OCI-LY3 (cell line): ENCODE data around the gene HOXD3.
A peak's percentile ranks its signal among the peaks of the same experiment; 100 is the strongest.

Experiments used
- H2AFZ ChIP-seq: fragments of 200-600, 300-600 bp; shearing (Covaris generic); 2 replicates; pipeline ENCODE4 v1.6.0; 2014; ENCODE audit warnings: antibody characterized with exemption, low read depth, low read length
- H3K27ac ChIP-seq: fragments of 200-600, 300-600 bp; sonication (generic); 2 replicates; pipeline ENCODE4 v1.5.1; 2014; ENCODE audit warnings: mild to moderate bottlenecking, low read length, moderate library complexity, mixed read lengths
- H3K27me3 ChIP-seq: fragments of 200-600, 300-600 bp; sonication (generic); 2 replicates; pipeline ENCODE4 v1.6.1; 2014; ENCODE audit warnings: low read depth, low read length, mixed read lengths
- H3K36me3 ChIP-seq: fragments of 200-600, 300-600 bp; sonication (generic); replicated peaks from 2 replicates; pipeline ENCODE3; 2014; ENCODE audit warnings: low read depth, low read length, mixed read lengths
- H3K4me1 ChIP-seq: fragments of 300-600, 200-600 bp; sonication (generic); 2 replicates; pipeline ENCODE4 v1.6.1; 2014; ENCODE audit warnings: low read length, mixed read lengths
- H3K4me2 ChIP-seq: fragments of 200-600, 300-600 bp; sonication (generic); 2 replicates; pipeline ENCODE4 v1.6.1; 2014; ENCODE audit warnings: low read length, mixed read lengths
- H3K4me3 ChIP-seq: fragments of 300-600, 200-600 bp; sonication (generic); 2 replicates; pipeline ENCODE4 v1.5.1; 2014; ENCODE audit warnings: antibody characterized with exemption, mild to moderate bottlenecking, low read length, moderate library complexity
- H3K79me2 ChIP-seq: fragments of 300-600, 200-600 bp; shearing (Covaris generic); 2 replicates; pipeline ENCODE4 v1.6.1; 2014; ENCODE audit warnings: mild to moderate bottlenecking, low read length, mixed read lengths
- H3K9ac ChIP-seq: fragments of 300-600, 200-600 bp; shearing (Covaris generic); 2 replicates; pipeline ENCODE4 v1.6.0; 2014; ENCODE audit warnings: mild to moderate bottlenecking, low read length, moderate library complexity
- H3K9me3 ChIP-seq: fragments of 200-600, 300-600 bp; shearing (Covaris generic); 2 replicates; pipeline ENCODE4 v1.6.1; 2014; ENCODE audit warnings: low read length, mixed read lengths; ENCODE audit not compliant: insufficient read depth
- H4K20me1 ChIP-seq: fragments of 200-600, 300-600 bp; sonication (generic); 2 replicates; pipeline ENCODE4 v1.6.1; 2016; ENCODE audit warnings: low read length, mixed read lengths; ENCODE audit not compliant: insufficient read depth
- EZH2phosphoT487 ChIP-seq: fragments of 200-600 bp; shearing (Covaris generic); IDR thresholded peaks from 2 replicates; pipeline ENCODE4 v1.6.1; 2018; ENCODE audit warnings: antibody characterized with exemption, mixed run types, low read depth
- TF ChIP-seq, protein P1 (sequence below): fragments of 200-600, 300-600 bp; sonication (generic); IDR thresholded peaks from 2 replicates; pipeline ENCODE4 v1.5.1; 2014; ENCODE audit warnings: antibody characterized with exemption, low read length, low read depth

The HOXD3 gene

DNA sequence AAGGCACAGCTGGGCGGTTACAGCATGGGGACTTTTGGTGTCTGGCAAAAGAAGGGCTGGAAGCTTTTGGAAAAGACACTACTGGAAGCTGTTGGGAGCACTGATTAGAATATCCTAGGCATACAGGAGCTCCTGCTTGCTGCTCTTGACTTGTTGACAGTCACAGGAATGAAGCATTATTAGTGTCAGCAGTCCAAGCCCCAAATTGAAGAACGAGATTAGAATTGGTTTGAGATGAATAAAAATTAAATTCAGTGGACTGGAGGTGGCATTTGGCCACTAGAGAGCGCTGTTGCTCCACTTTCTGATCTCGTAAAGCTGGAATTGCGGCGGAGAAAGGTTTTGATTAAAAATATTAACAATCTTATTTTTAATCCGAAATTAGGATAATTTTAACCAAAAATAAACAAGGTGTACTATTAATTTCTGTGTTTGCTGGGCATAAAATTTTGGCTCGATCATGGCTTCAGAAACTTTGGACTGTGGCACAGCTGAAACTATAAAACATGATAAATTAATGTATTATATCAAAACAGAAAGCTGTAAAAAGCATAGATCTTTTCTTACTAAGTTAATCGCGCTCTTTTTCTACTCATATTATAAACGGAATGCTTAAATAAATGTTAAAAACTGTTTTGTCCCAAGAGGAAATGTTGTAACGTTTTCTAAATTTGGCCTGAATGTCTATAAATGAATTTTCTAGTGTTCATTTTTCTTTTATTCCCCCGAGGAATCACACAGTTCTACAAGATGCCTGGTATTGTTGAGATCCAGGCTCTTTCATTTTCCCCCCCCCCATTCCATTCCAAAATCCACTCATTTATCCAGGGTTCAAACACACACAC is 30.0 kb upstream of the HOXD3 start:
- Histone ChIP-seq H4K20me1 (no peaks in the 10 kb centered on the region), H3K4me3 (peak overlapping the region; percentile 33), H3K27me3 (no peaks in the 10 kb centered on the region), H3K27ac (no peak overlapping the region), H3K36me3 (no peaks in the 10 kb centered on the region), H3K4me1 (no peaks in the 10 kb centered on the region), H3K9me3 (no peaks in the 10 kb centered on the region), H3K4me2 (peak overlapping the region; percentile 35), H3K9ac (no peak overlapping the region), H3K79me2 (no peaks in the 10 kb centered on the region), H2AFZ (no peak overlapping the region)
- no peak for TF ChIP-seq EZH2phosphoT487
- TF ChIP-seq, protein P1, sequence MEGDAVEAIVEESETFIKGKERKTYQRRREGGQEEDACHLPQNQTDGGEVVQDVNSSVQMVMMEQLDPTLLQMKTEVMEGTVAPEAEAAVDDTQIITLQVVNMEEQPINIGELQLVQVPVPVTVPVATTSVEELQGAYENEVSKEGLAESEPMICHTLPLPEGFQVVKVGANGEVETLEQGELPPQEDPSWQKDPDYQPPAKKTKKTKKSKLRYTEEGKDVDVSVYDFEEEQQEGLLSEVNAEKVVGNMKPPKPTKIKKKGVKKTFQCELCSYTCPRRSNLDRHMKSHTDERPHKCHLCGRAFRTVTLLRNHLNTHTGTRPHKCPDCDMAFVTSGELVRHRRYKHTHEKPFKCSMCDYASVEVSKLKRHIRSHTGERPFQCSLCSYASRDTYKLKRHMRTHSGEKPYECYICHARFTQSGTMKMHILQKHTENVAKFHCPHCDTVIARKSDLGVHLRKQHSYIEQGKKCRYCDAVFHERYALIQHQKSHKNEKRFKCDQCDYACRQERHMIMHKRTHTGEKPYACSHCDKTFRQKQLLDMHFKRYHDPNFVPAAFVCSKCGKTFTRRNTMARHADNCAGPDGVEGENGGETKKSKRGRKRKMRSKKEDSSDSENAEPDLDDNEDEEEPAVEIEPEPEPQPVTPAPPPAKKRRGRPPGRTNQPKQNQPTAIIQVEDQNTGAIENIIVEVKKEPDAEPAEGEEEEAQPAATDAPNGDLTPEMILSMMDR = peak; percentile 84

DNA sequence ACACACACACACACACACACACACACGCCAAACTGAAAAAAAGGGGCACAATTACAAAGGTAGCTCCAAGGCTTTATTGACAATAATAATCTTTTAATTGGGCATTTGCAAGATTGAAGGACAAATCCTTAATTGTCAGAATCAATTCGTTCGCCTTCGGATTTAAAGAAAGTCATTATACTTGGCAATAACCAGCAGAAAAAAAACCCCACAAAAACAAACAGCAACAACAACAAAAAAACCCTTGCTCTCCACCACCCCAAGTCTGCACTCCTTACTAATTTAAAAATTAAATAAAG is 29.4 kb upstream of the HOXD3 start:
- Histone ChIP-seq H3K36me3 (no peaks in the 10 kb centered on the region), H3K27me3 (no peaks in the 10 kb centered on the region), H2AFZ (no peak overlapping the region), H3K79me2 (no peaks in the 10 kb centered on the region), H3K9me3 (no peaks in the 10 kb centered on the region), H4K20me1 (no peaks in the 10 kb centered on the region), H3K4me3 (no peak overlapping the region), H3K27ac (no peak overlapping the region), H3K9ac (no peak overlapping the region), H3K4me1 (no peaks in the 10 kb centered on the region), H3K4me2 (no peak overlapping the region)
- TF ChIP-seq, protein P1 = no peak
- no peak for TF ChIP-seq EZH2phosphoT487

DNA sequence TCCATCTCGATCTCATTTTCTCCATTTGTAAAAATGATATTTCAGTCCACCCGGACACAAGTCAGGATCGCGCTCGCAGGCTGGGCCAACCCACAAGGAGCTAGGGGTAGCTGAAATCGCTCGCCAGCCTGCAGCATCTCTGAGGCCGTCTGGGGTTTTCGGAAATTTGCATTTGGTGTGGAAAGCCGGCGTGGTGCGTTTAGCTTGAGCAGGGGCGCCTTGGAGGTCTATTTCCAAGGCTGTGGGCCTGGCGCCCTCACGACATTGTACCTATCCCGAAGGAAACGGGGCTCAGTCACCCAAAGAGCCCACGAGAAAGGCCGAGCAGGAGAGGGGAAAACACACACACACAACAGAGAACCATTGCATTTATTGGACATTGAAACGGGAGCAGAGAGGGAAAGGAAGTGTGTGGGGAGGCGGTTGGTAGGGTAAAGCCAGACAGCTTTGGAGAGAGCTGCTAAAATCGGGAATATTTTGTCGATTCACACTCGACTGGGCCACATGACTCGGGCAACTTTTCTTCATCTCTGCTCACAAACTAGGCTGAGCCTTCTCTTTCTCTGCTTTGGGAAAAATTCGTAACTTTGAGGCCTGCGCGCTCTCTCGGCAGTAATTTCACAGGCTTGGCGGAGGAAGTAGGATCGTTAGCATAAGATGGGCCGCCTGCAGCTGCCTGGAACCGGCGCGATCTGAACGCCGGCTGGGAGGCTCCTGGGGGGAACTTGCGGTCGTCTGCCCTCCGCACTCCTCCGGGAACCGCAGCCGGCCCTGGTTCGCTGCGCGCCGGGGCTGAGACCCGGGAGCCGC is 28.7 kb upstream of the HOXD3 start:
- no peaks in the 10 kb centered on the region for H3K4me1 ChIP-seq
- H4K20me1 ChIP-seq = no peaks in the 10 kb centered on the region
- no peak overlapping the region for H3K4me3 ChIP-seq
- no peaks in the 10 kb centered on the region for H3K9me3 ChIP-seq
- no peak overlapping the region for H2AFZ ChIP-seq
- no peak overlapping the region for H3K9ac ChIP-seq
- no peaks in the 10 kb centered on the region for H3K27me3 ChIP-seq
- H3K4me2 ChIP-seq = no peak overlapping the region
- H3K36me3 ChIP-seq = no peaks in the 10 kb centered on the region
- no peak overlapping the region for H3K27ac ChIP-seq
- TF ChIP-seq EZH2phosphoT487 = no peak
- TF ChIP-seq, protein P1 = no peak
- no peaks in the 10 kb centered on the region for H3K79me2 ChIP-seq
